Smooth muscle cell (in vitro differentiated cells): ENCODE data around the gene LIN7A. TPM values are rescaled to one million over a fixed set of nuclear protein-coding genes. Genes with fewer than 3 reads are reported as not detected.
"Not testable (repeated sequence)": the region's sequence is repeated elsewhere in the genome, so short reads cannot be mapped to it uniquely, and the experiment has no call there.

Experiments
- DNase-seq: peaks from one replicate; lab custom pipeline; 2025; ENCODE audit not compliant: unreplicated experiment; lab: John Stamatoyannopoulos, UW
- H2AFZ ChIP-seq: fragments of 200-600 bp; sonication (generic); 2 replicates; pipeline ENCODE4 v1.6.0; 2016; ENCODE audit warnings: antibody characterized with exemption, low read depth, mild to moderate bottlenecking
- H3F3A ChIP-seq: fragments of 200-600 bp; sonication (generic); 2 replicates; pipeline ENCODE4 v1.6.0; 2017; ENCODE audit warnings: antibody characterized with exemption, low read depth
- H3K27ac ChIP-seq: fragments of 200-600 bp; sonication (generic); 2 replicates; pipeline ENCODE4 v1.5.1; 2016; ENCODE audit warnings: low read depth, mild to moderate bottlenecking
- H3K27me3 ChIP-seq: fragments of 200-600 bp; sonication (generic); 2 replicates; pipeline ENCODE4 v1.6.1; 2016; ENCODE audit warnings: low read depth, mild to moderate bottlenecking
- H3K36me3 ChIP-seq: fragments of 200-600 bp; sonication (generic); 2 replicates; pipeline ENCODE4 v1.5.1; 2016; ENCODE audit warnings: low read depth
- H3K4me1 ChIP-seq: fragments of 200-600 bp; sonication (generic); 2 replicates; pipeline ENCODE4 v1.5.1; 2016; ENCODE audit warnings: low read depth
- H3K4me2 ChIP-seq: fragments of 200-600 bp; sonication (generic); 2 replicates; pipeline ENCODE4 v1.6.0; 2016; ENCODE audit warnings: mild to moderate bottlenecking
- H3K4me3 ChIP-seq: fragments of 200-600 bp; sonication (generic); 2 replicates; pipeline ENCODE4 v1.5.1; 2016; ENCODE audit warnings: mild to moderate bottlenecking
- H3K79me2 ChIP-seq: fragments of 200-600 bp; sonication (generic); 2 replicates; pipeline ENCODE4 v1.6.0; 2016; ENCODE audit warnings: low read depth, mild to moderate bottlenecking
- H3K9ac ChIP-seq: fragments of 200-600 bp; sonication (generic); 2 replicates; pipeline ENCODE4 v1.6.0; 2016; ENCODE audit warnings: low read depth
- H3K9me3 ChIP-seq: fragments of 200-600 bp; sonication (generic); replicated peaks from 2 replicates; pipeline ENCODE4 v1.5.1; 2016; ENCODE audit warnings: low read depth
- H4K20me1 ChIP-seq: fragments of 200-600 bp; sonication (generic); 2 replicates; pipeline ENCODE4 v1.6.0; 2016; ENCODE audit warnings: low read depth
- CTCF ChIP-seq: fragments of 200-600 bp; sonication (generic); IDR thresholded peaks from 2 replicates; pipeline ENCODE4 v1.5.1; 2017; ENCODE audit warnings: borderline replicate concordance, mild to moderate bottlenecking, antibody characterized with exemption; ENCODE audit not compliant: insufficient read depth, poor library complexity, severe bottlenecking
- WGBS: methylation state at CpG from one replicate; pipeline ENCODE4 v1.1.7; 2016; ENCODE audit warnings: low lambda C conversion rate; 5-methylcytosine and 5-hydroxymethylcytosine counted together
- polyA plus RNA-seq: library from polyadenylated mRNA; unstranded; fragments of >200 nt; fragmentation: Nextera tagmentation; extraction: Ambion mirVana; gene quantifications from 2 replicates; pipeline ENCODE4 v1.2.1, GENCODE V29; 2016
- total RNA-seq: library from RNA; depleted of rRNA; stranded (reverse); fragments of >200 nt; gene quantifications from 2 replicates; pipeline ENCODE4 v1.2.3, GENCODE V29; 2014

The LIN7A gene
- total and polyA plus RNA-seq, 2 experiments from 2014 or later, result 2.0 to 3.2 TPM

GRCh38 chr12:80798281-80798680 is 139.5 kb downstream of the LIN7A start:
- Histone ChIP-seq H3K4me1 (peaks cover 22% of the 10 kb centered on the region), H3K4me3 (no peak overlapping the region), H2AFZ (no peak overlapping the region), H3K79me2 (no peaks in the 10 kb centered on the region), H3K27ac (no peak overlapping the region), H3F3A (no peaks in the 10 kb centered on the region), H4K20me1 (no peaks in the 10 kb centered on the region), H3K27me3 (no peaks in the 10 kb centered on the region), H3K9me3 (no peaks in the 10 kb centered on the region), H3K4me2 (no peak overlapping the region), H3K9ac (no peak overlapping the region), H3K36me3 (no peaks in the 10 kb centered on the region)
- DNase-seq, result no peak
- TF ChIP-seq CTCF, result no peak
- WGBS, result 90% methylated on average over 4 of the region's 4 CpGs

GRCh38 chr12:80794551-80794950 is 143.2 kb downstream of the LIN7A start:
- Histone ChIP-seq H3F3A (no peaks in the 10 kb centered on the region), H3K4me3 (no peak overlapping the region), H2AFZ (no peak overlapping the region), H3K27ac (no peak overlapping the region), H3K4me2 (no peak overlapping the region), H3K79me2 (no peaks in the 10 kb centered on the region), H3K9me3 (no peaks in the 10 kb centered on the region), H3K36me3 (no peaks in the 10 kb centered on the region), H3K4me1 (peaks cover 22% of the 10 kb centered on the region), H3K27me3 (no peaks in the 10 kb centered on the region), H4K20me1 (no peaks in the 10 kb centered on the region), H3K9ac (no peak overlapping the region)
- DNase-seq, result no peak
- TF ChIP-seq CTCF, result no peak
- WGBS, result 76% methylated on average over 1 of the region's 1 CpG

GRCh38 chr12:80792861-80793260 is 144.9 kb downstream of the LIN7A start:
- Histone ChIP-seq H3K27ac (no peak overlapping the region), H3K9me3 (no peaks in the 10 kb centered on the region), H4K20me1 (no peaks in the 10 kb centered on the region), H3K4me3 (no peak overlapping the region), H3K9ac (no peak overlapping the region), H3K79me2 (no peaks in the 10 kb centered on the region), H3K4me1 (peaks cover 22% of the 10 kb centered on the region), H3F3A (no peaks in the 10 kb centered on the region), H3K4me2 (no peak overlapping the region), H3K36me3 (no peaks in the 10 kb centered on the region), H2AFZ (no peak overlapping the region), H3K27me3 (no peaks in the 10 kb centered on the region)
- no peak for TF ChIP-seq CTCF
- DNase-seq, result no peak

- H3K4me2 ChIP-seq, result no peak overlapping the region
- DNase-seq, result no peak
- H3K36me3 ChIP-seq, result no peaks in the 10 kb centered on the region
- no peaks in the 10 kb centered on the region for H3K9me3 ChIP-seq
- TF ChIP-seq CTCF, result no peak
- H3K27ac ChIP-seq, result no peak overlapping the region
- no peaks in the 10 kb centered on the region for H4K20me1 ChIP-seq
- H3K27me3 ChIP-seq, result no peaks in the 10 kb centered on the region
- H2AFZ ChIP-seq, result no peak overlapping the region
- H3K79me2 ChIP-seq, result no peaks in the 10 kb centered on the region
- no peak overlapping the region for H3K9ac ChIP-seq
- H3K4me1 ChIP-seq, result peaks cover 22% of the 10 kb centered on the region
- no peaks in the 10 kb centered on the region for H3F3A ChIP-seq
- H3K4me3 ChIP-seq, result no peak overlapping the region
Measured at GRCh38 chr12:80791863-80792262, 145.9 kb downstream of the LIN7A start.

- H3K4me3 ChIP-seq, H3K9ac ChIP-seq, DNase-seq, H3K27ac ChIP-seq, H3K79me2 ChIP-seq, H3K27me3 ChIP-seq, H2AFZ ChIP-seq, H3K4me1 ChIP-seq, H4K20me1 ChIP-seq, H3F3A ChIP-seq, H3K36me3 ChIP-seq, H3K9me3 ChIP-seq, H3K4me2 ChIP-seq: not testable (repeated sequence)
- 91% methylated on average over 10 of the region's 10 CpGs for WGBS
Measured at GRCh38 chr12:80788407-80788806, 149.3 kb downstream of the LIN7A start.

GRCh38 chr12:80782963-80783470 is 154.7 kb downstream of the LIN7A start:
- not testable (repeated sequence) for H3K36me3 ChIP-seq, H4K20me1 ChIP-seq, H3K27ac ChIP-seq, H3K27me3 ChIP-seq, H3K79me2 ChIP-seq, H3F3A ChIP-seq, H3K4me1 ChIP-seq, H3K9me3 ChIP-seq, H2AFZ ChIP-seq, H3K4me2 ChIP-seq, DNase-seq, H3K9ac ChIP-seq, H3K4me3 ChIP-seq
- WGBS, result 64% methylated on average over 5 of the region's 5 CpGs
